ENCODE measurements around the gene LRAT.
A peak's percentile ranks its signal among the peaks of the same experiment; 100 is the strongest.

Gene LRAT

DNA sequence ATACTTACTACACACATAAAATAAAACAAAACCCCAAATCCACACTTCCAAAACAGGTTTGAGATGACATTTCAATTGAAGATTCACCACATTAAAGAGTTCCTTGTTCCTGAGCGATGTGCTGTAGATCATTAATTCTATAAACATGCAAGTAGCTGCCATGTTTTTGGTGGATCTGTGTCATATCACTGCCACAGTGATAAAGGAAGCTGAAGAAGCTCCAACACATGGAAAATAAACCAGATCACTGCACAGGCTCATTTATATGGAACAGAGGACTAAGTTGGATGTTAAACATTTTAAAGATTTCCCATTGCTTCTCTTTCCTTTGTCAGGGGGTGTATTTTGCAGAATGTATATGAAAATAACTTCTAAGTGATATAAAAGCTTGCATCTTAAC lies 34.5 kb downstream of the LRAT start:
- DNase-seq (ENCODE audit: low spot score): no peak

GRCh38 chr4:154779362-154779947 lies 35.7 kb downstream of the LRAT start:
- peak; percentile 12 for DNase-seq (ENCODE audit: low spot score)

- no peak for DNase-seq (ENCODE audit: low spot score)
These were observed 37.6 kb downstream of the LRAT start, which contains the start of gene RBM46 for GRCh38 chr4:154781126-154781982. TSS of gene RBM46 (plus strand) at chr4:154781272. CDS start at chr4:154796753, 15,481 bp downstream.

GRCh38 chr4:154781983-154782293 lies 38.1 kb downstream of the LRAT start:
- no peak for DNase-seq (ENCODE audit: low spot score)
